ENCODE measurements around the gene CAMK1D.

CAMK1D gene

GRCh38 chr10:12834721-12835120, 485.4 kb downstream of the CAMK1D start:
- H3K4me3 ChIP-seq (ENCODE audit: low read depth, low read length) = no peak overlapping the region
- no peak for TF ChIP-seq POLR2A (IDR thresholded peaks at IDR 0.05; ENCODE audit: extremely low read depth, insufficient read length)
- TF ChIP-seq, protein P1, sequence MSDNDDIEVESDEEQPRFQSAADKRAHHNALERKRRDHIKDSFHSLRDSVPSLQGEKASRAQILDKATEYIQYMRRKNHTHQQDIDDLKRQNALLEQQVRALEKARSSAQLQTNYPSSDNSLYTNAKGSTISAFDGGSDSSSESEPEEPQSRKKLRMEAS (IDR thresholded peaks at IDR 0.05; ENCODE audit: low read depth, low read length) = no peak
- TF ChIP-seq CTCF (IDR thresholded peaks at IDR 0.05; ENCODE audit: low read depth, low read length) = no peak
- no peak for TF ChIP-seq MYC (IDR thresholded peaks at IDR 0.05; ENCODE audit: low read depth, low read length)
- DNase-seq (ENCODE audit: low read depth) = no peak

DNA sequence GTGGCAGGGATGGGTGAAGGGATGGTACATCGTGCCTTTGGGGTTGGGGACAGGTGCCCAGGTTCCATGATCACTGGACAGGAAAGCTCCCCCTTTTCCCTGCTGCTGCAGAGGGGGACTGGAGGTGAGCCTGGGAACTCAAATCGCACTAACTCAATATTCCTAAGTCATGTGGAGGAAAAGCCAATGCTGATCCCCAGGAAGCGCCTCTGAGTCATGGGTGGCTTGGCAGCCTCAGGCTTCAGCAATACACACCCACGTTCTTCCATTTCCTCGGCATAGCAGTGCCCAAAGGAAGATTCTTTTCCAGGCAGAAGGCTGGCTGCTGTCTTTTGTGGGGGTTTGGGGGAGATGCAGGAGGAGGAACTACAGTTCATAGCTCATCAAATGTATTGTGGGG, 486.4 kb downstream of the CAMK1D start:
- H3K4me3 ChIP-seq (ENCODE audit: low read depth, low read length) = no peak overlapping the region
- no peak for DNase-seq (ENCODE audit: low read depth)

GRCh38 chr10:12838366-12838765, 489.0 kb downstream of the CAMK1D start:
- no peak for DNase-seq (ENCODE audit: low read depth)
- no peak for TF ChIP-seq POLR2A (IDR thresholded peaks at IDR 0.05; ENCODE audit: extremely low read depth, insufficient read length)
- TF ChIP-seq, protein P1 (IDR thresholded peaks at IDR 0.05; ENCODE audit: low read depth, low read length) = no peak
- TF ChIP-seq CTCF (IDR thresholded peaks at IDR 0.05; ENCODE audit: low read depth, low read length) = no peak
- no peak overlapping the region for H3K4me3 ChIP-seq (ENCODE audit: low read depth, low read length)

More for the DNA sequence above, 486.4 kb downstream of the CAMK1D start:
- no peak for TF ChIP-seq POLR2A (IDR thresholded peaks at IDR 0.05; ENCODE audit: extremely low read depth, insufficient read length)
- TF ChIP-seq CTCF (IDR thresholded peaks at IDR 0.05; ENCODE audit: low read depth, low read length) = no peak
- no peak for TF ChIP-seq MYC (IDR thresholded peaks at IDR 0.05; ENCODE audit: low read depth, low read length)
- TF ChIP-seq, protein P1 (IDR thresholded peaks at IDR 0.05; ENCODE audit: low read depth, low read length) = no peak

DNA sequence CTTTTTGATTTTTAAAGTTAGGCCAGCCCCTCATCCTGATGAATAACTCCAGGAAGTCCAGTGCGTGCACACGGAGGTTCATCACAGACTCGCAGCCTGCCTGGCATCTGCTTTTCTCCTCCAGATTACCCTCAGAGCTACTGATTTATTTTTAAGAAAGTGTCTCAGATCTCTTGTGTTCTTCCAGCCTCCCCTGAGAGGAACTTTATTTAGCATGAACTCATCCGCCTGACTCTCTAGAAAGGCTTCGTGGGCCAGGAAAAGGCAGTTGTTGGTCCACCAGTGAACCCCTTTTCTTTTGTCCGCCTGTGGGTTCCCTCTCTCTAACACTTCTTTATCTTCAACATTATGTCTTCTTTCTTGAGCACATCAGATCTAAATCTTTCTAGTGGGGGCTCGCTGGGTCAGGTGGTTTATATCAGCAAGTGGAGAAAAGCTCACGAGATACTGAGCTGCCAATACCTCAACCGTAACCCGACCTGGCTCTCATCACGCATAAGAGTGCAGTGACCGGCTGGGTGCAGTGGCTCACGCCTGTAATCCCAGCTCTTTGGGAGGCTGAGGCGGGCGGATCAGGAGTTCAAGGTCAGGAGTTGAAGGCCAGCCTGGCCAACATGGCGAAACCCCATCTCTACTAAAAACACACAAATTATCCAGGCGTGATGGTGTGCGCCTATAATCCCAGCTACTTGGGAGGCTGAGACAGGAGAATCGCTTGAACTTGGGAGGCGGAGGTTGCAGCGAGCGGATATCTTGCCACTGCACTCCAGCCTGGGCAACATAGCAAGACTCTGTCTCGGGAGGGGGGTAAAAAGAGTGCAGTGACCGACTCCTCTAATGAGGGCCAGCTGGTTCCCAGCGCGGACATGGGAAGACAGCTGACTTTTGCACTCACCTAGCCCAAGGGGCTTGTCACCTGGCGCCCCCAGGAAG, 489.9 kb downstream of the CAMK1D start:
- TF ChIP-seq CTCF (IDR thresholded peaks at IDR 0.05; ENCODE audit: low read depth, low read length) (no peak), POLR2A (IDR thresholded peaks at IDR 0.05; ENCODE audit: extremely low read depth, insufficient read length) (no peak), MYC (IDR thresholded peaks at IDR 0.05; ENCODE audit: low read depth, low read length) (no peak)
- TF ChIP-seq, protein P1 (IDR thresholded peaks at IDR 0.05; ENCODE audit: low read depth, low read length) = no peak

DNA sequence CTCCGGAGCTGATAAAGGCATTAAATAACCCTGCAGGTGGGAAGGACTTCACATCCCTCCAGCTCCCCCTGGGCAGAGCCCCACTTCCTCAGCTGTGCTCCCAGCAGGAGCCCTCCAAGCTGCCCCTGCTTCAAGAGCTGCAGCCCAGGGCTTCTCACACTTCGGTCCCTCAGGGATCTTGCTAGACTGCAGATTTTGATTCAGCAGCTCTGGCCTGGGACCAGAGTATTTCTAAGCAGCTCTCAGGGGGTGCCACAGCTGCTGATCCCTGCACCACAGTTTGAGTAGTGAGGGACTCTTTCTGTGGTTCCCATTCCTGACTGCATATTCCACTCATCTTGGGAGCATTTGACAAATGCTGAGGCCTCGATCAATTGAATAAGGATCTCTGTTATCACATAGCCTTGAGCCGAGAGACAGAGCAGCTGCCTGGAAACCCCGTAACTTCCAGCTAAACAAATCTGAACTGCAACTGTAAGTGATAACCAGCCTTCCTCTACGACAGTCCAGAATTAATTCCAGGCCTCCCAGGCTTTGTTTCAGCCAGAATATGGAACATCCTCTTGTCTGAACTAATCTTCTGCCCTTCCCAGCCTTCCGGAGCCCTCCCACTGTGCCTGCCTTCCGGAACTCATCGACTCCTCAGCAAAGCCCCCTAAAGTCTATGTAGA, 490.7 kb downstream of the CAMK1D start:
- H3K4me3 ChIP-seq (ENCODE audit: low read depth, low read length) = no peak overlapping the region
- DNase-seq (ENCODE audit: low read depth) = no peak
- TF ChIP-seq, protein P1 (IDR thresholded peaks at IDR 0.05; ENCODE audit: low read depth, low read length) = no peak
- TF ChIP-seq CTCF (IDR thresholded peaks at IDR 0.05; ENCODE audit: low read depth, low read length) (no peak), POLR2A (IDR thresholded peaks at IDR 0.05; ENCODE audit: extremely low read depth, insufficient read length) (no peak), MYC (IDR thresholded peaks at IDR 0.05; ENCODE audit: low read depth, low read length) (no peak)

More for the DNA sequence above, 489.9 kb downstream of the CAMK1D start:
- no peak for DNase-seq (ENCODE audit: low read depth)
- no peak overlapping the region for H3K4me3 ChIP-seq (ENCODE audit: low read depth, low read length)

Measured in NB4 (cell line).